ENCODE results near the gene ACSS1.

Gene ACSS1

DNA sequence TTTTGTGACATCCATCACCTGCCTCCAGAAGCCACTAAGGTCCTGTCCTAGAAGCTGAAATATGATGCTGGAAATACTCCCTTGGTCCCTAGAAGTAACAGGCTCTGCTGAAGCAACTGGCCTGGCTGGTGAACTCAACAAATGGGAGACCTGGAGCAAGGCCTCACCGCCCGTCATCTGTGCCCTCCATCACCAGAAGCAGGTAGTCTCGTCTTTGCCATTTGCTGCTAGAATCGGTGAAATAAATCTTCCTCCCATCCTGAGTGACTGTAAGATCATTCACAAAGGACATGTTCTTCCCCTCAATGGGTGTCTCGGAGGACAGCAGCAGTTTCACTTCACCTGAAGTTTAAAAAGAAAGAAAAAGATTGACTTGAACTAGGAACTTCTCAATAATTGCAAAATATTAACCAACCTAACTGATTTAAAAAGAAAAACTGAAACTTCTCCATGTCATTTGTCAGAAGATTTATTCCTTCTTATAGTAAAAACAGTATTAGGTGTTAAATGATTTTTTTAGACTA lies 87.8 kb downstream of the ACSS1 start:
- no peak for DNase-seq

DNA sequence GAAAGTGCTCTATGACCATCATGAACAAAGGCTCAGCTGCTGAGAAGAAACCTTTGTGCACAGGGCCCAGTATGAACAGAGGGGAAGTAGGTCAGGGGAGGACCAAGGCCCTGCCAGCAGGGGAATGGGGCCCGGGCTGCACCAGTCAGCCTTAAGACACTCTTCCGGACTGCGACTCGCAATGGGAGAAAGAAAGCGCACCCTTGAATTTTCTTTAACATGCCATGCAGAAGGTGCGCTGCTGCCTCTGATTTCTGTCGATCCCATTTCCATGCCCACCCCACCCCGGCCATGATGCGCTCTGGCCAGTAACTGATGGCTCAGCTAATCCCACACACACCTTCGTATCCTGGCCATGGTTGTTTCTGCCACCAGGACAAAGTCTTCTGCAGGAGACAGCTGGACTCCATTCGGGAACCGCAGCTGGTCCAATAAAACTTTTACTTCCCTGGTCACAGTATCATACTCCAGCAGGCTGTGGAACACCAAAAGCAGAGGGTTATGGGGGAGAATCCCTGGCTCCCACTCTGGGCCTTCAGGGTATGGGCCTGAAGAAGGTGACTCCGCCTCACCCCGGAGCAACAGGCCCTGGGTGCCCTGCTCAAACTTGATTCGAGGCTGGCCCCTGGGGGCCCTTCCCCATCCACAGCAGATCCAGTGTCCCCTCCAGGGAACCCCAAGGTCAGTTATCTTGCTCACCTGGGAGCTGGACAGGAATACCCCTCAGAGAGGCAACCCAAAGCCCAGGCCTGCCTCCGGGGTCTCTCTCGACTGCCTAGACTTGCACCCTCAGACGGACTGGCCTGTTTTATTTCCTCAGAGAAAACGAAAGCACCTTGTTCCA lies 88.5 kb downstream of the ACSS1 start:
- no peak for DNase-seq

DNA sequence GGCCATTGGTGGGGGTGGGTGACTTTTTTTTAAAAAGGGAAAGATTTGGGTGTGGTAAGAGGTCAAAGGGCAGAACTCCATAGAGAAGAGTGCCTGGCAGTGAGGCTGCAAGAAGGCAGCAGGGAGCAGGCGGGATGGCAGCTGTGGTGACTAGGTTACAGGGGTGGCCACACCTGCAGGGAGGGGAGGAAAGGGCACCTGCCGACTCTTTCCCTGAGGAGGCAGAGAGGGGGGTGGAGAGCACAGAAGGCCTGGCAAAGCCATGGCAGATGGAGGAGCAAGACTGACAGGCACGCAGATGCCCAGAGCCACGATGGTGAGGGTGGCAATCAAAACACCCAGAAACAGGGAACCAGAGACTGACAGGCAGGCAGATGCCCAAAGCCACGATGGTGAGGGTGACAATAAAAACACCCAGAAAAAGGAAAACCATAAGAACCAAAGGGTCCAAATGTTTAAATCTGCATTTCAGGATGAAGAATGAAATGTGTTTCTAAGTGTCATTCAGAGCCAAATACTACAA lies 89.6 kb downstream of the ACSS1 start:
- no peak for DNase-seq

DNA sequence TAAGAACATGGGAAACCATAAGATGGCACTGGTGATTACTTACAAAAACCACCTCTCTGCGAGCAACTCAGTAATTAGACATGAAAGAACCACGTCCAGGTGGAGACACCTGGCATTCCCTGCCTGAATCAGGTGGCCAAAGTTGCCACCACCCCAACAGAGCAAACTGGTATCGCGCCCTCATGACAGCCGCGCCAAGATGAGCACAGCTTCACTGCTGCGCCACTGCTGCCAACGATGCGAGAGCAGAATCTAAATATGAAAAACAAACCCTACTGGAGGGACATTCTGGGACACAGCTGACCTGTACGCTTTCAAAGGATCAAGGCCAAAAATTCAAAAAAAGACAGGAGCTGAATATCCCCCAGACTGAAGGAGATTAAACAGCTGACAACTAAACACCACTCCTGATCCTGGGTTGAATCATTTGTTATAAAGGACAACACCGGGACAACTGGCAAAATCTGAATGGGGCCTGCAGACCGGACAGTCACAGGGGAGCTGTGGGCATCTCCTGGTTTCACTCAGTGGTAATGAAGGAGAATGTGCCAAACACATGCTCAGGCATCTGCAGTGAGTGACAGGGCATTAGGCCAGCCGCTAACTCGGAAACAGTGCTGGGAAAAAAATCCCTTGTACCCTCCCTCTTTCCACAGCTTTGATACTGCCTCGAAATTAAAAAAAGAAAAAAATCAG lies 91.5 kb downstream of the ACSS1 start:
- DNase-seq: no peak

DNA sequence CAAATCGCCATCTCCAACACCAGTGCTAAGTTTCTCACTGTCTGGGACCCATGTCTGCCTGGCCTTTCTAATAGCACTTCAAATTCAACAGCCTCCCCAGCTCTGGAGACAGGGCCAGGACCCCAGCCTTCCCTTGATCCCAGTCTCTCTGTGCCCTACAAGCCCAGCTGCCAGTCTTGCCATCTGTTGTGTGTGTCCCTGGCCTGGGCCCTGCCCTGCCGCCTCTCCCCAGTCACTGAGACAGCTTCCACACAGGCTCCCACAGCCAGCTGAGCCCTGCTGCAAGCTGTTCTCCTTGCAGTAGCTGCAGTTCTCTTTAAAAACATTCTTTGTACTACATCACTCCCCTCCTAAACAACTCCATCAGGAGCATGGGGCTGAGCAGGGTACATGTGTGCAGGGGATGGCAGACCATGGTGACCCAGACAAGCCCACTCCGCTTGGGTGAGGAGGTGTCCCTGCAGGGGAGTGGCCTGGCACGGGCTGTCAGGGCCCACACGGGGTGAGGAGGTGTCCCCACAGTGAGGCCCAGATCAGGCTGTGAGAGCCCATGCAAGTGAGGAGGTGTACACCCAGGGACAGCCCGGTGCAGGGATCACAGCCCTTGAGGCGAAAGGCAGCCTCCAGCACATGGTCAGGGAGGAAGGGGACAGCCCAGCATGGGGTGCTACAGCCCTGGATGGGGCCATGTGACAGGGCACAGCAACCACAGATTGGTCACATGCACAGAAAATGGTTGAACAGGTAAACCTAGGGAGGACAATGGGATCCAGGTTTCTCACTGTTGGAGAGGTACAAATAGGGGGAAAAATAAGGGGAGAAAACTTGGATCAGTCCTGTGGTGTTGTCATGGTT lies 92.6 kb downstream of the ACSS1 start:
- no peak for DNase-seq

DNA sequence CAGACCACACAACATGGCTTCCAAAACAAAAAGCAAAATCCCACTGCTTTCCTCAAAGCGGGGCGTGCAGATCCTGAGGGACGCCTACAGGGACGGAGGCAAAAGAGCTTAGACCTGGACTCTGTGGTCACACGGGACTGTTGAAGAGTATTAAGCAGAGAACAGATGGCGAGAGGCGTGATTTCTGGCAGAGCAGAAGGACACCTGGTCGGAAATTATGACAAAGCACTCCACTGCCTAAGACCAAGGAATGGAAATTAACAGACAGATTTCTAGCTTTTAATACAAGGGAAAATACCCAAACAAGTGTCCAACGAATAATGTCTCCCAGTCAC lies 93.5 kb downstream of the ACSS1 start:
- DNase-seq: no peak

DNA sequence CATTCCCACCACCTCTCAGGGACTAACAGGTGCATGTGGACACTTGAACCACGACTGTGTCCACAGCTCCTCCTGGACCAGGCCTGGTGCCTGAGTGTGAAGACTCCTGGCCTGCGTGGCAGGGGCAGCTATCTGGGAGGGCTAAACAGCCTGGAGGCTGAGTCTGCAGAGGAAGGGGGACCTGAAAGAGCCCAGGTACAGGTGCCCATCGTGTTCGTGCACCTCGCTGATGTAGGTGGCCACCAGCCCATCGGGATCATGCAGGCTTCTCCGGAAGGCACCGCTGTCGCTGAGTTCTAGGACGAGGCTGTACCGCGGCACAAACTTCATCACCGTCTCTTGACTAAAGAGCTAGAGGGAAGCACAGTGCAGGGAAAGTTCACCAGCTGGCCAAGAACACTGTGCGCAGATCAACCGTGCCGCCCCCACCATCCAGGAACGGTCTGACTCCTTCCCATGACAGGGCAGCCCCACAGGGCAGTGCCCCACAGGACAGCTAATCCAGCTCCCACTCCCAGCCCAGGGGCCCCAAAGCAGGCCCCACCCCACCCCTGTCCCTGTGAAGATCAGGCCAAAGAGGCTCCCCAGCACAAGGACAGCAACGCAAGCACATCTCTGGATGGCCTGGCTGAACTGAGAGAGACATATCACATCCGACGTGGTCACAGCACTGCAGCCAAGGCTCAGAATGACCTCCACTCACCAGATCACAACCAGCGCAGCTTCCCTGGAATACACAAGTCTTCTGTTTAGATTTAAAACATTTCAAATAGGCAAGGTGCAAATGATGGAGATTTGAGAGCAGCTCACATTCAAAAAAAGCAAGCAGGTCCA lies 94.0 kb downstream of the ACSS1 start:
- no peak for DNase-seq

DNA sequence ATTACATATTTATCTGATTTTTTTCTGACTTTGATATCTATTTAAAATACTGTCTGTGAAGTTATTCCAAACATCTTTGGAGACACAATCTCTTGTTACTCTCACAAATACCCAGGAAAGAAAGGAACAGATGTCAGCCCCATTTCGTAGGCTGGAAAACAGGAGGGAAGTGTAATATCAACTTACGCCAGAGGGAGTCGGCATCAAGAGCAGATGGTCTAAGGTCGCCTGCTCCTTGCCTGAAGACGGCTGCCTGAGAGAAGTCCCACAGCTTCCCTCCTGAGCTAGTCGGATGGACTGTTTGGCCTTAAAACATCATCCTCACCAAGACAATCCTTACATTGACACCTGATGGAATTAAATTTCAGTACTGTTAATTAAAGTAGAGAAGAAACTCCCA lies 95.4 kb downstream of the ACSS1 start:
- DNase-seq: no peak

DNA sequence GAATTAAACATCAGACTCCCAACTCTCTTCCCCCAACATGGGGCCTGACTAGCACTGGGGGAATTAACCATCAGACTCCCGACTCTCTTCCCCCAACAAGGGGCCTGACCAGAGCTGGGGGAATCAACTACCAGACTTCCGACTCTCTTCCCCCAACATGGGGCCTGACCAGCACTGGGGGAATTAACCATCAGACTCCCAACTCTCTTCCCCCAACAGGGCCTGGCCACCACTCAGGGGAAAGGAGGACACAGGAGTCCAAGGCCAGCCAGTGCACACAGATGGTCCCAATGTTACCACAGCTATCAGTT lies 95.8 kb downstream of the ACSS1 start:
- no peak for DNase-seq

DNA sequence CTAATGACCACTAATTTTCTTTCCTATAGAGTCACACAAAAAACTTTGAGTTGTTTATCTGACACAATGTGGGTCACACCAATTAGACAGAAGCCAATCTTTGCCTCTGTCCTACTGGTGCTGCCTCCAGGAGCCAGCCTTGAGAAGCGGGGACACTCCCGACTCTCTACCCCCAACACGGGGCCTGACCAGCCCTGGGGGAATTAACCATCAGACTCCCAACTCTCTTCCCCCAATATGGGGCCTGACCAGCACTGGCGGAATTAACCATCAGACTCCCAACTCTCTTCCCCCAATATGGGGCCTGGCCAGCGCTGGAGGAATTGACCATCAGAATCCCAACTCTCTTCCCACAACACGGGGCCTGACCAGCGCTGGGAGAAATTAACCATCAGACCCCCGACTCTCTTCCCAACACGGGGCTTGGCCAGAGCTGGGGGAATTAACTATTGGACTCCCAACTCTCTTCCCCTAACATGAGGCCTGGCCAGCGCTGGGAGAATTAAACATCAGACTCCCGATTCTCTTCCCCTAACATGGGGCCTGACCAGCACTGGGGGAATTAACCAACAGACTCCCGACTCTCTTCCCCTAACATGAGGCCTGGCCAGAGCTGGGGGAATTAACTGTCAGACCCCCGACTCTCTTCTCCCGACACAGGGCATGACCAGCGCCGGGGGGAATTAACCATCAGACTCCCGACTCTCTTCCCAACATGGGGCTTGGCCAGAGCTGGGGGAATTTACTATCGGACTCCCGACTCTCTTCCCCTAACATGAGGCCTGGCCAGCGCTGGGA lies 96.4 kb downstream of the ACSS1 start:
- no peak for DNase-seq

DNA sequence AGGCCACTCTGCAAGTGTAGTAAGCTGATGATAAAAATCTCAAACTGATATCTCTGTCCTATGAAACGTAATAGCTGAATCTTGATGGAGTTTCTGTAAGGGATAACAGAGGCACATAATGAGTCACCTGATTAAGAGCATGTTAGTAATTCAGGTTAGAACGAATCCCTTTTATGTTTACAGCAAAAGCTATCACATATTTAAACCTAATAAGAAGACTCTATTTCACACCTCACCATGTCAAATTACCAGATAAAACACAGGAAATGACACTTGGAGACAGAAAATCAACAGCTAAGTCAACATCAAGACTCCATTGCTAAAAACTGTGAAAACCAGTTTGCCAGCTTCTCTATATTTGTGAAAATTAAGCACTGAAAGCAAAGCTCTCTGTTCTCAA lies 97.1 kb downstream of the ACSS1 start:
- DNase-seq: no peak

DNA sequence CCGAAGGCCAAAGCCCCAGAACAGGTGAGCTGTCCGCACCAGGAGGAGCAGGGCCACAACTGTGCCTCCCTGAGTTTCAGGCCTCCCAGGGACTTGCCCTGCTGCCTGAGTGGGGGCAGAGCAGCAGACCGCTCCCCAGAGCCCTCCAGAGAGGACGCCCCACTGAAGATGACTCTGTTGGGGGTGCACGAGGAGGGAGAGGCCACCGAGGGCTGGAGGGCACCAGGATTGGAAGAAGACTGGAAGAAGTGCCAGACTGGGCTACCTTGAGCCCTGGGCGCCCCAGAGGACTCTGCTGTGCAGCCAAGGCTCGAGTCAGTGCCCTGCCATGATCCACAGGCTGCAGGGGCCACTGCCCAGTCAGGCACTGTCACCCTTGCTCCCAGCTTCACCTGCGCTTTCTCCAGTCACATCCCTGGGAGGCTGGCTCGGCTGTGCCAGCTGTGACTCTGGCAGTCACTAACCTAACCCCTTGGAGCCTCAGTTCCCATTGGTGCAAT lies 97.6 kb downstream of the ACSS1 start:
- DNase-seq: no peak

DNA sequence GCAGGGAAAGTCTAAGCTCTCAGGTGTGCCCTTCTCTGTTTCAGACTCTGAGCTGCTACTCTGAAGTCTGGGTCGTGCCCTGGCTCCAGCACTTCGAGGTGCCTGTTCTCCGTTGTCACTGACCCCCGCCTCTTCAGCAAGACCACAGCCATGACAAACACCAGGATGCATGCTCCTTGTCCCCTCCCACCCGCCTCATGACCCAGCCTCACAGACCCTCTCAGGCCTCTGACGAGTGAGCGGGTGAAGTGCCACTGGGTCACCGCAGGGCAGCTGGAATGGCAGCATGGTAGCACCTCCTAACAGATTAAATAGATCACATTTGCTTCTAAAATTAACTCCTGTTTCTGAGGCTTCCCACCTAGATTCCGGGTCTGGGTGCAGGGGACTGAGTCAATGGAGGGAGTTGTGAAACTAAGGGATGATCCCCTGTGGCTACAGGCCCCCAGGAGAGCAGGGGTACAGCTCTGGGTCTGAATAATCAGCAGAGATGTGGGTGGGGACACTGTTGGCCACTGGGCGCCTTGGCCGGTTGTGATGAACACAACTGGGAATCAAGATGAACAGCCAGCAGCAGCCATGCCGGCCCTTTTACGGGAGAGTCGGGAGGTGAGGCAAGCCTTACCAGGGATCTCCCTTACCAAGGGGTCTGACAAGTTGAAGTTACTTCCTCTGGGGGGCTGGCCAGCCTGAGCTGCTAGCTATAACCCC lies 98.2 kb downstream of the ACSS1 start:
- DNase-seq: no peak

DNA sequence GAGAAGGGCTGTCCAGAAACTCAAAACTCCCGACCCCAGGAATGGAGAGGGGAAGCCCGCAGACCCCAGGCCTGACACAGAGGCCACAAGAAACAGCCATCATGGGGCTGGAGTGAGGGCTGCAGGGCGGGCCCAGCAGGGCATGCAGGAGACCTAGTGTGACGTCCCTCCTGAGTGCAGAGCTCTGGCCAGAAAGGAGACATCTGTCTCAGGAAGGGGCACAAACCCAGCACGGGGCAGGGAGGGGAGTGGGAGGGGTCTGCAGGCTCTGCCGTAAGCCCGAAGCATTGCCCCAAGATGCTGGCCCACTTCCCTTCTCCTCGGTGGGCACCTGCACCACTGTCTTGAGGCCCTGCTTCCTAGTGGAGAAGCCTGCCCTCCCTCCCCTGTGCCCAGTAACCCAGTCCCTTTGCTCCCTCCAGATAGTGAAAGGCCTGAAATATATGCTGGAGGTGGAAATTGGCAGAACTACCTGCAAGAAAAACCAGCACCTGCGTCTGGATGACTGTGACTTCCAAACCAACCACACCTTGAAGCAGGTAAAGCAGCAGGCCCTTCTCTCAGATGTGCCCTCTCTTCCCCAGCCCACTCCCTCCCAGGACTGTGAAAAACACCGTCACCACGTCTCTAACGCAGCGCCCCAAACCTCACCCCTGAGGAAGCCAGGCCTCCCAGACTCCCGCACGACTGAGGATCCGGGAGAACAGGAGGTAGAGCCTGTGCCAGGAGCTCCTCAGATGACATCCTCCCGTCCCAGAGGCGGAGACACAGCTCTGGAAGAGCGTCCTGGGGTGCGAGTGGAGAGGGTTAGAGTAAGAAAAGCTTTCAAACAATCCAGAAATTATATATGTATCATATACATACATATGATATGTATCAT lies 99.2 kb downstream of the ACSS1 start:
- DNase-seq: no peak

DNA sequence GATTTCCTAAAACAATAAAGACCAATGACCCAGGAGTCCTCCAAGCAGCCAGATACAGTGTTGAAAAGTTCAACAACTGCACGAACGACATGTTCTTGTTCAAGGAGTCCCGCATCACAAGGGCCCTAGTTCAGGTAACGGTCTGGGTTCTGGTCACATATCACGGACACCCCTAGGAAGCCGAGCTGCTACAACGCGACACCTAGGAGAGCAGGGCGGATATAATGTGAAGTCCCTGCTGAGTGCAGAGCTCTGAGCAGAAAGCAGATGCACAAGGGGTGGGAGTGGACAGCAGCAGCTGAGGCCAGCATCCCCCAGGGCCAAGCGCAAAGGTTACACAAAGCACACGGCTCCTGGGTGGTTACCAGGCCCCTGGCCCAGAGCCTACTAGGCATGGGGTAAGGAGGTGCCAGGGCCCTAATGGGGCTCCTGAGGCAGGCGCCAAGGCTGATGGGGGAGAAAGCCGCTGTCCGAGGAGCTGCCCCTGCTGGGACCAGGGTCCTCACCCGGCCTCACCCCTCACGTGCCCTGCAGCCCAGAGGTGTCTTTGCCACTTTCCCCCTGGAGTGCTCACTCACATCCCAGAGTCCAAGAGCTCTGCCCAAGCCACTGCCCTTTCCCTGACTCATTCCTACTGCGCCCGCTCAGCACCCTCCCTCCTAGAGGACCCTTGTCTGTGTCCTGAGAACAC lies 100.5 kb downstream of the ACSS1 start:
- no peak for DNase-seq
